Astrocyte (in vitro differentiated cells and primary cell): Measurements from ENCODE around the gene SAFB2.

Source experiments
- CTCF ChIP-seq: IDR thresholded peaks from 2 replicates; pipeline ENCODE4 v1.5.1; 2011; ENCODE audit warnings: low read depth, mild to moderate bottlenecking, inconsistent platforms, low read length, moderate library complexity; ENCODE audit not compliant: insufficient read depth
- EZH2 ChIP-seq: IDR thresholded peaks from 2 replicates; pipeline ENCODE4 v1.6.1; 2012; ENCODE audit warnings: mild to moderate bottlenecking, low read length, inconsistent platforms; ENCODE audit not compliant: insufficient read depth

GRCh38 chr19:5590151-5590864, 32.3 kb downstream of the SAFB2 start:
- TF ChIP-seq CTCF (no peak), EZH2 (no peak)
